SW480 (cell line): Measurements from ENCODE around the gene PLEKHA7.
"Not testable (repeated sequence)": the region's sequence is repeated elsewhere in the genome, so short reads cannot be mapped to it uniquely, and the experiment has no call there.

ENCODE experiments used
- DNase-seq: peaks from one replicate; pipeline ENCODE4 v3.0.0-alpha.2; 2016; ENCODE audit warnings: low spot score

The PLEKHA7 gene

GRCh38 chr11:16976379-16976778, 37.8 kb downstream of the PLEKHA7 start:
- DNase-seq: no peak

- no peak for DNase-seq
Observed at GRCh38 chr11:16975906-16976305, 38.3 kb downstream of the PLEKHA7 start.

DNA sequence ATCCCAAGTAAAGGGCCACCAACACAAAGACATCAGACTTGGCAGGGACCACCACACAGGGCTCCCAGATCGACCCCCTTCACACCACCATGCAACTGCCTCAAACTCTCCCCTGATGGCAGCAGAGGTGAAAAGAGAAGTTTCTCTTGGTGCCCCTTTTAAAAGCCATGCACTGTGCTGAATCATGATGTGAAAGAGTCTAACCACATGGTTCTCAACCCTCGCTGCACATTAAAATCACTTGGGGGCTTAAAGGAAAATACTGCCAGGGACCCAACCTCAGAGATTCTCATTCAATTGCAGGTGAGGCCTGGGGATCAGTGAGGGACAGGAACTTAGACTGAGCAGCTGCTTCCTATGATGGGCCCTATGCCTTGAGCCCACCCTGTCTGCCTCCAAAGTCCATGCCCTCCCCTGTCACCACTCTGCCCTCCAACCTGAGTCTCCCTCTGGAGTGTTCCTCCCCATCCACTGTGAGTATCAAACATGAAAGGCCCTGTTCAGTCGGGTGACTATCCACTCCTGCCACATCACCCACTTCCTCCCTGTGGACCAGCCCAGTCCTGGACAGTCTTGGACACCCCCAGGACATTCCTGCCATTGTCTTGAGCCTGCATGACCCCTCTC, 40.8 kb downstream of the PLEKHA7 start:
- no peak for DNase-seq

- no peak for DNase-seq
Observed at GRCh38 chr11:16969010-16969999, 44.9 kb downstream of the PLEKHA7 start.

DNA sequence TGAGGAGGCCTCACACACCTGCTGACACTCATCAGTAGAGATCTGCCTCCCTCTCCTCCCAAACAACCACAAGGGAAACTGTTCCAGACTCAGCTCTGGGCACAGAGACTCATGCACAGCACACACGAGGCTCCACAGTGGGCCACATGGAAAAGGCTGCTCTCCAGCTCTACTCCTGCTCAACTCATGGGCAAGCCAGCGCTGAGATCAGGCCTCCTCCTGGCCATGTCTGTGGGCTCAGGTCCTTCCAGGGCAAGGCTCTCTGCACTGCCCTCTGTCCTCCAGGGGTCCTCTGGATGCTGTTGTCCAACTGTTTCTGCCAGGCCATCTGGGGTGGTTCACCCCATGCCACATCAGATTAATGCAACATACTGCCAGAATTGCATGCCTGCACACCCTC, 46.0 kb downstream of the PLEKHA7 start:
- DNase-seq: no peak

- DNase-seq: no peak
Observed at GRCh38 chr11:16966930-16967671, 47.1 kb downstream of the PLEKHA7 start.

DNA sequence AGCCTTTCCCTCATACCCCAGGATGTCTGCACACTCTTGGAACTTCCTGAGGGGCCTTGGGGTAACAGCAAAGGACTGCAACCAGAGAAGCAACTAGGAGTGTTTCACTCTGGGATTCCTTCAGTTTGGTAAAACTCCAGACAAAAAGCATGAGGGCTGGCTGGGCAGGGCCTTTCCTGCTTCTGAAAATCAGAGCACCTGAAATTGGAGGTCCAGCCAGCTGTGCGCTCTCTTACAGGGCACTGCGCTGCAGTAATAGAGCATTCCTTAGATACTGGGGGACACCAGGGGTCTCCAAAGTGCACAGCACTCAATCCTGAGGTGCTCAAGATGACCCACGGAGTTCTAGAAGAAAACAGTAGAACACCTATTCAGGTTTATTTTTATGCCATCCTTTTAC, 49.7 kb downstream of the PLEKHA7 start:
- no peak for DNase-seq

DNA sequence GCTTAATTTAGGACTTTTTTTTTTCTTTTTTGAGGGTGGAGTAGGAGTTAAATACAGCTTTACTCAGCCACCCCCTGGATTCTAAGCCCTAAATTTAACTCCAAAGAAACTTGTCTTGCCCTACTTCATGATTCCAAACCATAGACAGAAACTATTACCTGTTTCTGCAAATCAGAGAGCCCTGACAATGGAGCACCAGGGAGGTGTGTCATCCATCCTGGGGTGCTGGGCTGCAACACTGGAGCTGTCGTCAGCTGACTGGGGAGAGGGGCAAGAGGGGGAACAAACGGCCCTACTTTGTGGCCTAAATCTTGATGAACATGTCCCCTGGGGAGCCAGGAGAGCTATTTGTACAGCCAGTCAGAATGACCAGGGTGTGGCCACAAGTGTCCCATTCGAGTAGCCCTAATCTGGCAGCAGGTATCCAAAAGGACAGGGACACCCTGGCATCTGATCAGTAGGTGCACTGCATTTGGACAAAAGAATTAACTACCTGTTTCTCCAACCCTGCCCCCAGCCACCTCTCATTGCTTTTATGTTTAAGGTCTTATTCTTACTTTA, 50.8 kb downstream of the PLEKHA7 start:
- no peak for DNase-seq

DNA sequence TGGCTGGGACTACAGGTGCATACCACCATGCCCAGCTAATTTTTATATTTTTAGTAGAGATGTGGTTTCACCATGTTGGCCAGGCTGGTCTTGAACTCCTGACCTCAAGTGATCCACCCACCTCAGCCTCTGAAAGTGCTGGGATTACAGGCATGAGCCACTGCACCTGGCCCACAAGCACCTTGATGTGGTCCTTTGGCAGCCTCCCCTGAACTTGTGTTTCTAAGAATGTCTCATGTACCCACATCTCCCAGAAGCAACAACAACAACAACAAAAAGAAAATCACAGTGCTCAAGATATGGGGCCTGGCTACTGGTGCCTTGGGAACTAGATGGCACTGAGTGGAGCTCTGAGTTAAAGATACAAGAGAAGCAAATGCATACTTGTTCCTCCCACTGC, 51.6 kb downstream of the PLEKHA7 start:
- not testable (repeated sequence) for DNase-seq

DNA sequence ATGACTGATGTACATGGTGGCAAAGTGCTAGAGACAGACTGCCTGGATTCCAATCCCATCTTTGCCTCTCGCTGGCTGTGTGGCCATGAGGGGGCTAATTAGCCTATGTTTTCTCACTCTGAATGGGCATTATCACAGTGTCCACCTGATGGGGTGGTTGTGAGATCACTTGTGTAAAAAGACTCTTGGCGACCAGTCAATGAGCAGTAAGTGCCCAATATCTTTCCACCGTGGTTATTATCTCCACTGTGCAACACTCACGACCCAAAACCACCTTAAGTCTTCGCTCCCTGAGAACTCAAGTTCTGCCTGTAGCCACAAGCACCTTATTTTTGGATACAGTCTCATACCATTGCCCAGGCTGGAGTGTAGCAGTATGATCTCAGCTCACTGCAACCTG, 52.1 kb downstream of the PLEKHA7 start:
- DNase-seq: no peak

GRCh38 chr11:16960250-16960649, 54.0 kb downstream of the PLEKHA7 start:
- DNase-seq: no peak

- no peak for DNase-seq
Observed at GRCh38 chr11:16959602-16960001, 54.6 kb downstream of the PLEKHA7 start.

- DNase-seq: no peak
Observed at GRCh38 chr11:16958833-16959232, 55.4 kb downstream of the PLEKHA7 start.

GRCh38 chr11:16956538-16957153, 57.6 kb downstream of the PLEKHA7 start:
- DNase-seq: peak; percentile 19

- DNase-seq: no peak
Observed at GRCh38 chr11:16953663-16954062, 60.6 kb downstream of the PLEKHA7 start.

GRCh38 chr11:16946477-16947282, 67.5 kb downstream of the PLEKHA7 start:
- no peak for DNase-seq

GRCh38 chr11:16945671-16946469, 68.3 kb downstream of the PLEKHA7 start:
- DNase-seq: peak; percentile 77

GRCh38 chr11:16942911-16943310, 71.3 kb downstream of the PLEKHA7 start:
- DNase-seq: no peak

DNA sequence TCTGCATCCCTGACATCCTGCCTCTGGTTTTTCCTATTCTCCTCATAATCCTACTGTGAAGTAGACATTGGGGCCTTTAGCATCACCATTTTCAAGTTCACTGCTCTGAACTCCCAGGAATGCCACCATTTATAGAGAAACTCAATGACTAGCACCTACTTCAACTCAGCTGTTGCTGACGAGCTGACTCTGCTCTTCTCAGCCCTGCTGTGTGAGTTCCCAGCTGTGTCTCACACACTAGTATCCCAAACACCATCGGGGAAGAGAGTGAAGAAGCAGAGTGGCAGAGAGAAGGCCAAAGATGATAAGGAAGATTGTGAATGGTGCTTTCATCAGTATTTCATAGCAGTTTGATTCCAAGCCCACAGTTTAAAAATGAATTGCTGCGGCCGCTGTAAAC, 71.9 kb downstream of the PLEKHA7 start:
- no peak for DNase-seq

GRCh38 chr11:16941935-16942334, 72.3 kb downstream of the PLEKHA7 start:
- DNase-seq: no peak
